ENCODE results near the gene PM20D1.
"Not testable (repeated sequence)": the region's sequence is repeated elsewhere in the genome, so short reads cannot be mapped to it uniquely, and the experiment has no call there.

- TF ChIP-seq, protein P1, sequence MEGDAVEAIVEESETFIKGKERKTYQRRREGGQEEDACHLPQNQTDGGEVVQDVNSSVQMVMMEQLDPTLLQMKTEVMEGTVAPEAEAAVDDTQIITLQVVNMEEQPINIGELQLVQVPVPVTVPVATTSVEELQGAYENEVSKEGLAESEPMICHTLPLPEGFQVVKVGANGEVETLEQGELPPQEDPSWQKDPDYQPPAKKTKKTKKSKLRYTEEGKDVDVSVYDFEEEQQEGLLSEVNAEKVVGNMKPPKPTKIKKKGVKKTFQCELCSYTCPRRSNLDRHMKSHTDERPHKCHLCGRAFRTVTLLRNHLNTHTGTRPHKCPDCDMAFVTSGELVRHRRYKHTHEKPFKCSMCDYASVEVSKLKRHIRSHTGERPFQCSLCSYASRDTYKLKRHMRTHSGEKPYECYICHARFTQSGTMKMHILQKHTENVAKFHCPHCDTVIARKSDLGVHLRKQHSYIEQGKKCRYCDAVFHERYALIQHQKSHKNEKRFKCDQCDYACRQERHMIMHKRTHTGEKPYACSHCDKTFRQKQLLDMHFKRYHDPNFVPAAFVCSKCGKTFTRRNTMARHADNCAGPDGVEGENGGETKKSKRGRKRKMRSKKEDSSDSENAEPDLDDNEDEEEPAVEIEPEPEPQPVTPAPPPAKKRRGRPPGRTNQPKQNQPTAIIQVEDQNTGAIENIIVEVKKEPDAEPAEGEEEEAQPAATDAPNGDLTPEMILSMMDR (IDR thresholded peaks at IDR 0.05), result not testable (repeated sequence)
- TF ChIP-seq HMGXB4 (CRISPR knock-in tag; IDR thresholded peaks at IDR 0.05); ATF6 (CRISPR knock-in tag; IDR thresholded peaks at IDR 0.05); SP1 (CRISPR knock-in tag; conservative IDR thresholded peaks at IDR 0.05); SMAD3 (CRISPR knock-in tag; IDR thresholded peaks at IDR 0.05; ENCODE audit: borderline replicate concordance); RELA (CRISPR knock-in tag; IDR thresholded peaks at IDR 0.05; ENCODE audit: borderline replicate concordance); ZNF416 (CRISPR knock-in tag; IDR thresholded peaks at IDR 0.05); ZNF138 (CRISPR knock-in tag; conservative IDR thresholded peaks at IDR 0.05); ZNF121 (CRISPR knock-in tag; IDR thresholded peaks at IDR 0.05); AR (CRISPR knock-in tag; IDR thresholded peaks at IDR 0.05); USF1 (CRISPR knock-in tag; IDR thresholded peaks at IDR 0.05): not testable (repeated sequence)
- TF ChIP-seq, protein P2, sequence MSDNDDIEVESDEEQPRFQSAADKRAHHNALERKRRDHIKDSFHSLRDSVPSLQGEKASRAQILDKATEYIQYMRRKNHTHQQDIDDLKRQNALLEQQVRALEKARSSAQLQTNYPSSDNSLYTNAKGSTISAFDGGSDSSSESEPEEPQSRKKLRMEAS (CRISPR knock-in tag; IDR thresholded peaks at IDR 0.05), result not testable (repeated sequence)
Observed at GRCh38 chr1:205890631-205891030, 40.7 kb upstream of the PM20D1 start.

Measured in WTC11 (cell line).